T1000 (cell line): ENCODE results near the gene UPF1.

Experiments
- DNase-seq: peaks from one replicate; lab custom pipeline; 2025; ENCODE audit warnings: mixed read lengths; lab: John Stamatoyannopoulos, UW

Gene UPF1

DNA sequence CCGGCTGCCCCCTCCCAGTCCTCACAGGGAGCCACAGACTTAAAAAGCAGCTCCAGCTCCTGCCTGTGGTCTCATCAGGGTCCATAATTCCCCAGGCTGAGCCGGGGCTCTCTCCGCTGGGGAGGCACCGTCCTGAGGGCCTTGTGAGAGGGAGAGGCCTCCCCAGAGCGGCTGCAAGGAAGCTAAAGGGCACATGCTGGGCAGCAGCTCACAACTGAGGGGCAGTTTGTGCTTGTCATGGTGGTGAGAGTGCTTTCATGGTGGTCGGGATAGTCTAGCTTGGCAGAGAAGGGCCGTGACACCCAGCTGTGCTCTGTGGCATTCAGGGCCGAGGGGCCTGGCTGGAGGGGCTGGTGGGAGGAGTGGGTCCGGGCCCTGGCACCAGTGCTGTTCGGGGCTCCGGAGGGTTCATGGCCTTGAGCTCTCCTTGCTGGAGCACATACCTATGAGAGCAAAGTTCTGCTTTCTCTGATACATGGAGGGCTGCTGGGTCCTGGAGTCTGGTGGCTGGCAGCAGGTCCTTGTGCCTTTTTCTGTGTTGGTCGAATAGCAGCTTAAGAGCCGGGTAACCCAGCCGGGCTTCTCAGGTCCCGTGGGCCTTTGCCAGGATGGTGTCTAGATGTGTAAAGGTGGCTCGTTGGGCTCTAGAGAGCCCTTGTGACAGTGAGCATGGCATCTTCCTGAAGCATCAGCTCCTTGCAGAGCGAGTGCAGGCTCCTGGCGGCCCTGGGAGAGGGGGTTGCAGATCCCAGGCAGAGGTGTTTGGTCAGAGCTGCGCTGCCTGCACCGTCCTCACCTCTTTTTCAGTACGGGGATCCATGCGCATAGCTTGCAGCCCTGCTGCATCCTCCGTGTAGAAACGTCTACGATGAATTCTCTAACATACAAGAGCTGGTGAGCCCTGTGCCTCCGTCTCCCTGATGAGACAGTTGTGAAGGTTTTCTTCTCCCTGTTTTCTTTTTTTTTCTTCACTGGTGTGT, 8.8 kb downstream of the UPF1 start:
- no peak for DNase-seq

DNA sequence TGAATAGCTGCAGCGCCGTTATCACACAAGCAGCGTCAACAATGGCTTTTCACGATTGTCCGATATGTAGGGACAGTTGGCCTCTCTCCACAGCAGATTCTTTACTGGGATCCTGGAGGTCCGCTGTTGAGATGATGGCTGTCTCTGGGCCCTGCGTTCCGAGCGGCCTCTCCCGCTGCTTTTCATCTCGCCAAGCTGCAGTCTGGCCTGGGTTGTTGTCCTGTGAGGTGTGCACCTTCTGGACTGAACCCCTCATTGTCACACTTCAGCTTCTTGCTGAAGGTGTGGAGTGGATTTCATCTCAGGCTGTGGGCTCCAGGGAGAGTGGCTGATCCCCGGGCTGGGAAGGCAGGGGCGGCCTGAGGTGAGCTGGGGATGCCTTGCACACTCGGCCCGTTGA, 9.6 kb downstream of the UPF1 start:
- no peak for DNase-seq

DNA sequence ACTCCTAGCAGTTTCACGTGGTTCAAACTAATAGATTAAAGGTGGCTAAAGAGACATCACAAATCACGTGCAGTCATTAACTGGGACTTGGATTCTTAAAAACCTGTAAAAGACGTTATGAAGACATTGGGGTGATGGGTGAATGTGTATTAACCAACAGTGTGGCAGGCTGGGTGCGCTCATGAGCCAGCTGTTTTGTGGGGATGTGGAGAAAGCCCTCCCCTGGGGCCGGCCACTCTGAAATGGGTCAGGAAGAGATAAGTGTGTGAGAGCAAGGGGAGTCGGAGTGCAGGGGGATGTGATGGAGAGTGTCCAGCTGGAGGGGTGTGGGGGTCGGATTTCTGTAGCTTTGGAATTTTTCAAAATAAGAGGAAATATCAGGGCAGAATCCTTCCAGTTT, 10.4 kb downstream of the UPF1 start:
- DNase-seq, result no peak

DNA sequence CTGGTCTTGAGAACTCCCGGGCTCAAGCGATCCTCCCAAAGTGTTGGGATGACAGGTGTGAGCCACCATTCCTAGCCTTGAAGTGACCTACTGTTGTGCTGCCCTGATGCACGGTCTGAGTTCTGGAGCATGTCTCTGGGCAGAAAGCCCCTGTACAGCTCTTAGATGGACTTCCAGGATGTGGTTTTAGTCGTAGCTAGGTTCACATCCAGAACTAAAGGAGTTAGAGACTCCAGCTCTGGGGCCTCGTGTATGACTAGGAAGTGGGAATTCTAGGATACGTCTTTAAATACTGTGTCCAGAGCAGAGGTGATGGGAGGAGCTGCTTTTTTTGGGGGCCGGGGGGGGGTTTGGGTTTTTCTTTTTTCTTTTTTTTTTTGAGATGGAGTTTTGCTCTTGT, 12.2 kb downstream of the UPF1 start:
- no peak for DNase-seq

DNA sequence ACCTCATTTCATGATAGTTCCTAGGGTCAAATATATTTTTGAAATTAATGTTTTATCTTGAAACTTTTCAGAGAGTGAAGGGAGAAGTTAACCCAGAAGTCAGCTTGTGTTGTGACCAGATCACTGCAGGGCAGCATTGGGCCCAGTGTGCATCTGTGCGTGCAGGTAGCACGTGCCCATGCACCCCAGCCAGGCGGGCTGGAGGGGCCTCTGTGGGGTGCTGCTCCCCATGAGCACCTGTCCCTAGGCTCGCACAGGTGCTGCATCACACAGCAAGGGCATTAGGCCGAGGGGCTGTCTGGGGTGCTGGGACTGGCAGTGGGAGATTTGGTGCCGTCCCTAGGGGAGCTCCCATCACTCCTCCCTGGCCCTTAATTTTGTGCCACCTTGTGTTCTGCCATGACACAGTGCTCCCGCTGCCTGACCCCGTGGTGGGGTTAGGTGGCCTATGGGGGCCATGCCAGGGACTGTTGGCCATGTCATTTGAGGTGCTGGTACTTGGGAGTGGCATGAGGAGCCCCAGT, 13.1 kb downstream of the UPF1 start:
- no peak for DNase-seq

DNA sequence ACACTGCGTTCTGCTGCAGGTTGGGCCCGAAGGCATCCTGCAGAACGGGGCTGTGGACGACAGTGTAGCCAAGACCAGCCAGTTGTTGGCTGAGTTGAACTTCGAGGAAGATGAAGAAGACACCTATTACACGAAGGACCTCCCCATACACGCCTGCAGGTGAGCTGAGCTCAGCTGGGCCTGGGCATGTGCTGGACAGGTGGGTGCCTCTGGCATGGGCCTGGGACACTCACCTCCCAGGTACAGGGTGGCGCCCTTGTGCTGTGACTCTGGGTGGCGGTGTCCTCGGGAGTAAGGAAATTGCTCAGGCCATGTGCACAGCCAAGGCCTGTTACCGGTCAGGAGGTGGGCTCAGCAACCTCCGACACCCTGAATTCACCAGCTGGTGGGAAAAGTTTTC, 14.2 kb downstream of the UPF1 start:
- DNase-seq, result no peak

DNA sequence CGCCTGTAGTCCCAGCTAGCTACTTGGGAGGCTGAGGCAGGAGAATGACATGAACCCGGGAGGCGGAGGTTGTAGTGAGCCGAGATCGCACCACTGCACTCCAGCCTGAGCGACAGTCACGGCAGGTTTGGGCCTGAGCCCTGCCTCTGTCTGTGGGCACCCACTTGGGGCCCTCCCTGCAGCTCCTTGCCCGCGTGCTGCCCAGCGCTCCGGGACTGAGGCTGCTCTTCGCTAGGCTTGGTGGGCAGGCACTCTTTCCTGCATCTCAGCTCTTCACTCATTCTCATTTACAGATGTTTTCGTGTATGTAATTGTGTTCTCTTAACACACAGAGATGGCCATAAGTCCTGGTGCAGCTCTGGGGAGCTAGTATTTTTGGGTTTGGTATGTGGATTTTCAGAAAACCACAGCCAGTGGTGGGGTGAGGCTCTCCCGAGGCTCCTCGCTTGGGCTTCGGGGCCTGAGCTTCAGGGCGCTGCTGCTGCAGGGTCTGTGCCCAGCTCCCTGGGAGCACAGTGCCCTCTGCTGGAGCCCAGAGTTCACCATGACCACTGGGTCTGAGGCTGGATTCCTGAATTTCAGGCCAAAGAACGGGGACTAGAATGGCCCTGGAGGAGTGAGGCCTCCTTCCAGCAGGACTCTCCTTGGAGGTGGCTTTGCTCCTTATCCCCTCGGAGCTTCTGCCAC, 15.2 kb downstream of the UPF1 start:
- DNase-seq, result peak; percentile 53

DNA sequence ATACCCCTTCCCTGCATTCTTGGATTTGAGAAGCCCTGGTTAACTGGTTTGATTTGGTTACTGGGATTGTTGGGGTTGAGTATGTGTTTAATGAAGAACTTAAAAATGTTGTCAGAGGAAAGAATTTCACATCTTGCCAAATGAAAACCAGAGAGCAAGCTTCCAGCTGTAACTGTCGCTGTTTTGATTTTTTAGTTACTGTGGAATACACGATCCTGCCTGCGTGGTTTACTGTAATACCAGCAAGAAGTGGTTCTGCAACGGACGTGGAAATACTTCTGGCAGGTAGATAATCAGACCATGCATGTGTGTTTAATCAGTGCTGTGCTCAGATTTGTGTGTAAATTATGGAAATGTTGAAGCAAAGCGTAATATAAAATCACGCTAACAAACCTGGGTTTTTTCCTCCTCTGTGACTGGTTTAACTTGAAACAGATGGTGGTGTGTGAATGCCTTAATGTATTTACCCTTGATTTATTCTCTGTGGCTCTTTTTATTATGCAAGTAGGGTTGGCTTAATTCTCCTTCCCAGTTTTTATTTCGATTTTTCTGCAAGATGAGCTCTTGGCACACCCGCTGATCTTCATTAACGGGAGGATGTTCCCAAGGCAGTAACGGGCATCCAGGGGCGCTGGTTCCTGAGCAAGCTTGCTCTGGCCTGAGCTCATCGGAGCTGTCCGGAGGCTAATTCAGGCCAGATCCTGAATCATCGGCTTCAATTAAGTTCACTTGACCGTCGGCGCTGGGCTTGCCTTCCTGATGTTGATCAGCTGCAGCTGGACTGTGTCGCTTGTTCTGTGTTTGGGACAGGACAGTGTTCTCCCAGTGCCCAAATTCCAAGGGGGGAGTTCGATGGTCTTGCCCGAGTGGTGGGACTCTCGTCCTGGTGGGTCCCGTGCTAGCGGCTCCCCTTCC, 16.0 kb downstream of the UPF1 start:
- DNase-seq, result no peak

DNA sequence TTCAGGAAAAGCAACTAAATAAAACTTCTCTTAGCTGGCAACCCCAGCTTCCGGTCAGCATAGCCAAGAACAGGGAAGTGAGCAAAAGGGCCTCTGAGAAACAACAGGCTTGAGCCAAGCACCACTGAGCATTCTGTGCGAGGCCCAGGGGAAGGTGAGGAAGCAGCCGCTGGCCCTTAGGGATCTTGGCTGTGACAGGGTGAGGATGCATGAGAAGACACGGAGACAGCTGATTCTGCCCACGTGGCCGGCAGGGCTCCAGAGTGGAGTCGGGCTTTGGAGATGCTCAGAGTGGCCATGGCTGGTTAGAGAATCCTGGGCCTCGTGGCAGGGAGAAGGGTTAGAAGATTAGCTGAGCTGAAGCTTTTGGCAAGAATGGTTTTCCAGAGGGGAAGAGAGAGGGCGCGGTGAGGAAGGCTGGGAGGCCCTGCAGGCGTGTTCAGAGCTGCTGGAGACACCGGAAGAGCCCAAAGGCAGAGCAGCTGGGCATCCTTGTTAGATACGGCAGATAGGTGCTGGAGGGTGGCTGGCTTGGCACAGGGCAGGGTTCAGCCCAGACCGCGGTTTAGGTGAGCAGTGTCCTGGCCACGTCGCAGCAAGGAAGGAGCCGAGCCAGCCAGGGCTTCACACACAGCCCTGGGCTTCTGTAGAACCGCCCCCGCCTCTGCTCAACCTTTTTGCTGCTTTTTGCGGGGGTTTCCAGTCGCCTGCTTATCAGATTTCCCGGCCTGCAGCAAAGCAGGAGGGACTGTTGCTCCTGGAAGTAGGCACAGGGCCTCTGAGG, 17.3 kb downstream of the UPF1 start:
- DNase-seq, result no peak

DNA sequence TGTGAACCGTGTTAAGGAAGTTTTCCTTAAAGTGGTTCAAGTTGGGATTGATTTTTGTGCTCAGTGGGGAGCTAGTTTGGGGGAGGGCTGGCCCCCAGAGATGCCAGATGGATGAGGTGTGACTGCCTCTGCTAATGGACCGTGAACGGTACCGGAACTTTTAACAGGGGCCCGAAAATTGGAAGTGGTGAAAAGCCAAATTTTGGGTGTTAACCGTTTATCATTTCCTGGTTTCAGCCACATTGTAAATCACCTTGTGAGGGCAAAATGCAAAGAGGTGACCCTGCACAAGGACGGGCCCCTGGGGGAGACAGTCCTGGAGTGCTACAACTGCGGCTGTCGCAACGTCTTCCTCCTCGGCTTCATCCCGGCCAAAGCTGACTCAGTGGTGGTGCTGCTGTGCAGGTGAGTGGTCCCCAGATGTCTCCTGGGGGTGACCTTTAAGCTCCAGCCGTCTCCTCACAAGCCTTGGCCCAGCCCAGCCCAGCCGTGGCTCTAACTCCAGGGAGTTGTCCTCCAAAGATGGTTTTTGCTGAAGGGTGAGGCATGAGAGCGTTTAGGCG, 18.2 kb downstream of the UPF1 start:
- DNase-seq, result no peak

DNA sequence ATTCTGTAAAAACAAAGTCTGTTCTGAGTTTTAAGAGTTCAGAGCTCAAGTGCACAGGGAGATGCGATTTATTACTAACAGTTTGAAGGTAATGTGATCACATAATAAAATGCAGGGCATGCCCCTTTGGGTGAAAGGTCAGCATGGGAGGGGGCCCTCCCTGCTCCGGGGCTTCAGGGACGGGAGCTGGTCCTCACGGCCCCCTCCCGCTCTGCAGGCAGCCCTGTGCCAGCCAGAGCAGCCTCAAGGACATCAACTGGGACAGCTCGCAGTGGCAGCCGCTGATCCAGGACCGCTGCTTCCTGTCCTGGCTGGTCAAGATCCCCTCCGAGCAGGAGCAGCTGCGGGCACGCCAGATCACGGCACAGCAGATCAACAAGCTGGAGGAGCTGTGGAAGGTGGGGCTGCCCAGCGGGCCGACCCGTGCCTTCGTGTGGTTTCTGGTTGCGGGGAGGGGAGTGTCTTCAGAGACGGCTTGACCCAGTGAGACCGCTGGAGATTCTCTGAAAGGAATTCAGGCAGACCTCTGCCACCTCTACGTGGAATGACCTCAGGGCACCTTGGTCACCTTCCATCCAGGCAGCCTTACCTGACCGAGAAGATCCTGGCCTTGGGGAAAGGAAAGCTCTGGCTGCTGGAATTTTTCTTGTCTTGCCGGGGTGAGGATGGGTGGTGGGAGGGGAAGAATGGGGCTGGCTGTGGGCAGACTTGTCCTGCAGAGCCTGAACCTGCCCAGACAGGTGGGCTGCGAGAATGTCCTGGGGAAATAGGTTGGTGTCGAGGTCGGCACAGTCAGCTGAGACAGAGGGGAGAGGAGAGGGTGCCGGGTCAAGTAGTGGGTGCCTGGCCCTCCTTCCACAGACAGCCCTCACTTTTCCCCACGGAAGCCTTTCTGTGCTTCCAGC, 19.0 kb downstream of the UPF1 start:
- no peak for DNase-seq

DNA sequence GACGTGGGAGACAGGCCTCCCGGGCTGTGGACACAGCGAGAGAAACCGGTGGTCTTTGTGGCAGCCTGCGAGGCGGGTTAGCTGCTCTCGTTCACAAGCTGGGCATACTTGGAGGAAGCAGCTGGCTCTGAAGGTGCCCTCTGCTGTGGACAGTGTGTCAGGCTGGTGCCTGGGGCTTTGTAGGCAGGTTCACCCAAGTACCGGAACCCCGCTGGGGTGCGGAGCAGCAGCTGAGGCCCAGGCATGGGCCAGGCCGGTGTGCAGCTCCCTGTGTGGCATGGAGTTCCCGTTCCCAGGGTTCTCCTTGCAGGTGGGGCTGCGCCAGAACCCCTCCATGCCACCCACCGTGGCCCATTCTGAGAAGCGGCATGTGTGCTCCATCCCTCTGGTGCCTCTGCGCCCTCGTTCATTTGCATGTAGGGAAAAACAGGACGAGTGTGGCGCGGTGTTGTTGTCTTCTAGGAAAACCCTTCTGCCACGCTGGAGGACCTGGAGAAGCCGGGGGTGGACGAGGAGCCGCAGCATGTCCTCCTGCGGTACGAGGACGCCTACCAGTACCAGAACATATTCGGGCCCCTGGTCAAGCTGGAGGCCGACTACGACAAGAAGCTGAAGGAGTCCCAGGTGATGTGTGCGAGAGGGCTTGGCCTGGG, 20.0 kb downstream of the UPF1 start:
- DNase-seq, result no peak

DNA sequence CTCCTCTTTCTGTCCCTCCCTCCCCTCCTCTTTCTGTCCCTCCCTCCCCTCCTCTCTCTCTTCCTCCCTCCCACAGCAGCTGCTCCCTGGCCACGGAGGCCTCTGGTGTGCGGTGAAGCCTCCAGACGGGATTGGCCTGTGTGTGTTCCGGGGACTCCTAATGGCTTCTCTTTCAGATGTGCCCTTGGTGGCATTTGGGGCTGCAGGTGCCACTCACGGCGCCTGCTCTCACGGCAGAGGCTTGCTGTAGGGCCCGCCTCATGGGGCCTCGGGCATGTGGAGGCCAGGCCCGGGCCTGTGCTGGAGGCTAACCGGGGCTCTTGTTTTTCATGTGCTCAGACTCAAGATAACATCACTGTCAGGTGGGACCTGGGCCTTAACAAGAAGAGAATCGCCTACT, 20.9 kb downstream of the UPF1 start:
- DNase-seq, result no peak

DNA sequence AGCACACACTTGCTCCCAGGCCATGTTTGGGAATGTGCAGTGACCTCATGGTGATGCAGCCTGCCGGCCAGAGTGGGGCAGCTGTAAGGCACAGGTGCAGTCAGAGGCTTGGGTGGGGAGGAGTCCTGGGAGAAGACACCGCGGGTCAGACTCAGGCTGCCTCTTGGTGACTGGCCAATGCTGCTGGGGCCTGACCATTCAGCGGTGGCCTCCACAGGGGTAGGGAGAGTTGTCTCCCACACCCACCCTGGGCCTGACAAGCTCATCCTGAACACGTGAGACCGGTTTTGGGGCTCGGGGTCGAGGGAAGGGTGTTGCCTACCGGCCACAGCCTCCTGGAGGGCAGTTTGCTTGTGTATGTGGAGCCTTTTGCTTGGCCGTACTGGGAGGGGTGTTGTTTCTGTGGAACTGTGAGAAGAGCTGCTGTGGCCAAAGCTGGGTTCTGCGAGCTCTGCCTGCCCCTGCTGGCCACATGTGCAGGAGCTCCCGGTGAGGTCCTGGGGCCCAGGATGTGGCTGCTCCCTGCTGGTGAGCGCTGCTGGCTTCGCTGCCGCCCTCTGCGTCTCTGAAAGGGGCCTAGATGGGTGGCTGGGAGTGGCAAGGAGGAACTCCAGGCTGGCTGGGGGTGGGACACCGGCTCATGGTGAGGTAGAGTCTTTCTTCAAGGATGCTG, 22.1 kb downstream of the UPF1 start:
- DNase-seq, result no peak

DNA sequence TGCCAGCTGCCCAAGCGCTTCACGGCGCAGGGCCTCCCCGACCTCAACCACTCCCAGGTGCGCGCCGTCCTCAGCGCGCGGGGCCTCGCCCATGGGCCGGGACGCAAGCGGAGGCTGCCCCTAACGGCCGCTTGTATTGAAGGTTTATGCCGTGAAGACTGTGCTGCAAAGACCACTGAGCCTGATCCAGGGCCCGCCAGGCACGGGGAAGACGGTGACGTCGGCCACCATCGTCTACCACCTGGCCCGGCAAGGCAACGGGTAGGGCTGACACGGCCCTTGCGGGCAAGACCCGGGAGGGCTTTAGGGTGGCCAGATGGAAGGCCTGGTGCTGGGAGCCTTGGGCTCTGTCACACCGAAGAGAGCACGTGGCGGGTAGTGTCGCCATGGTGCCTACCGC, 23.2 kb downstream of the UPF1 start:
- no peak for DNase-seq

DNA sequence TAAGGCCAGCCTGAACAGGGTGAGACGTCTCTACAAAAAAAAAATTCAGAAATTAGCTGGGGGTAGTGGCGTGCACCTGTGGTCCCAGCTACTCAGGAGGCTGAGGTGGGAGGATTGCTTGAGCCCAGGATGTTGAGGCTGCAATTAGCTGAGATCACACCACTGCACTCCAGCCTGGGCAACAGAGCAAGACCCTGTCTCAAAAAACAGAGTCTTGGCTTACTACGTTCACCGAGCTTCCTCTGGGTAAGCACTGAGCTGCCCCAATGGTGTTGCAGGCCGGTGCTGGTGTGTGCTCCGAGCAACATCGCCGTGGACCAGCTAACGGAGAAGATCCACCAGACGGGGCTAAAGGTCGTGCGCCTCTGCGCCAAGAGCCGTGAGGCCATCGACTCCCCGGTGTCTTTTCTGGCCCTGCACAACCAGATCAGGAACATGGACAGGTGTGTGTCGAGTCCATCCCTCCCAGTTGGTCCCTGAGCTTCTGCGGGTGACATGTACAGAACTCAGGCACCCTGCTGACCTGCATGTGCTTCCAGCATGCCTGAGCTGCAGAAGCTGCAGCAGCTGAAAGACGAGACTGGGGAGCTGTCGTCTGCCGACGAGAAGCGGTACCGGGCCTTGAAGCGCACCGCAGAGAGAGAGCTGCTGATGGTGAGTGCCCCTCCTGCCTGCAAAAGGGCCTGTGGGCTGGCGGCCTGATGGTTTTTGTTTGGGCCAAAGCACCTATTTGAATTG, 24.1 kb downstream of the UPF1 start:
- DNase-seq, result no peak

DNA sequence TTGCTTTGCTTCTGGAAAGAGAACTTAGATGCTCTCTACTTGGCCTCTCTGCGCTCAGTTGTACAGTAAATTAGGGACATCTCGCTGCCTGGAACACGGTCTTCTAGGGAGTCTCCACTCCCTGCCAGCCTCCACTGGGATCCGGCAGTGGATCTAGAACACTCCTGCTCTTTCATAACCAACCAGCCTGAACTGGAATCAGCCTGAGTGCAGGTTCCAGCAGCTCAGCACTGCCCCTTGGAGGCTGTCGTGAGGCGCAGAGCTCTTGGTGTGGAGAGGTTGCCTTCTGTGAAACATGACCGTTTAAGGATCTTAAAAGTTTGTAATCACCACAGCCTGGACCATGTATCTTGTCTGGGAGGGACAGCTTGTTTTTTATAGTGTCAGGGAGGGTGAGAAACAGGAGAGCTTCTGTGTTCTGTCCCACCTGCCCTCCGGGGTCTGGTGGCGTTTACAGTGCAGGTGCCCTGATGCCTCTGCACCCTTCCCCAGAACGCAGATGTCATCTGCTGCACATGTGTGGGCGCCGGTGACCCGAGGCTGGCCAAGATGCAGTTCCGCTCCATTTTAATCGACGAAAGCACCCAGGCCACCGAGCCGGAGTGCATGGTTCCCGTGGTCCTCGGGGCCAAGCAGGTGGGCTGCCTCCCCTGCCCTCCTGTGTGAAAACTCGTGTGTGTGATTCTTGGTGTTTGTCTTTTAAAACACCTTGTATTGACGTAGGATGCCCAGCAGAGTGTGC, 24.8 kb downstream of the UPF1 start:
- no peak for DNase-seq
